NCI-H446 (cell line): ENCODE measurements around the gene SYCN.

Experiments used
- DNase-seq, 2 experiments: peaks; one replicate each; lab custom pipeline; 2025; lab: John Stamatoyannopoulos, UW

The SYCN gene

DNA sequence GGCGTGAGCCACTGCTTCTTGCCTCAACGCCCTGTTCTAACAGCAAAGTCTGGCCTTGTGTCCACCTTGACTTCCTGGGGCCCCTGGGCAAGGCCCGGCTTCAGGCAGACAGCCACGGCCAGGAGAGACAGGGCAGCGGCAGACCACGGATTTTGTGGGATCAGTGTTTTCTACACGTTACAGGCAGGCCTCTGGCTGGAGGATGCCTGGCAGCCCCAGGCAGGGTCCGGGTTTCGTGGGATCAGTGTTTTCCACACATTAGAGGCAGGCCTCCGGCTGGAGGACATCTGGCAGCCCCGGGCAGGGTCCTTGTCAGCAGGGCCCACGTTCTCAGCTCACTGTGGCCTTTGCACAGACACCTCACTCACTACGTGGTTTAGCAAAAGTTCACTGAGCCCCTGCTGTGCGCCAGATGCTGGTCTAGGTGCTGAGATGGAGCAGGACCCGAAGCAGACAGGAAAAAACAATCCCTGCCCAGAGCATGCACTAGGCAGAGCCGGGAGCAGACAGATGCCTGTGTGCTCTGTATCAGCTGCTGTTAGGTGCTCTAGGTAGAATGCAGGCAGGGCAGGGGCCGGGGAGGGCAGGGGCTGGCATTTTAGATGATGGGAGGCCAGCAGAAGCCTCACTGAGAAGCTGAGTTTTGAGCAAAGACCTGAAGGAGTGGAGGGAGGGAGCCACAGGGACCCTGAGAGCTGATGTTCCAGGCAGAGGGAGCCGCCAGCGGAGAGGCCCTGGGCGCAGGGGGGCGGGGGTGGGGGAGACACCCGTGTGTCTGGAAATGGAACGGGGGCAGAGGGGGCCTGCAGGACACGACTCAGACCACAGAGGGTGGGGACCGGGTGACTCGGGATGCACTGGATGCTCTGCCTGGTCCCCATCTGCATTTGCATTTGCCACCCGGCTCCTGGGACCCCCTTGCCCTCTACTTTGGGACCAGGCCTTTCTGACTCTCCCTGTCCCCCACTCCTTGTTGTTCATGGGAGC is 32.3 kb downstream of the SYCN start:
- no peak for DNase-seq

DNA sequence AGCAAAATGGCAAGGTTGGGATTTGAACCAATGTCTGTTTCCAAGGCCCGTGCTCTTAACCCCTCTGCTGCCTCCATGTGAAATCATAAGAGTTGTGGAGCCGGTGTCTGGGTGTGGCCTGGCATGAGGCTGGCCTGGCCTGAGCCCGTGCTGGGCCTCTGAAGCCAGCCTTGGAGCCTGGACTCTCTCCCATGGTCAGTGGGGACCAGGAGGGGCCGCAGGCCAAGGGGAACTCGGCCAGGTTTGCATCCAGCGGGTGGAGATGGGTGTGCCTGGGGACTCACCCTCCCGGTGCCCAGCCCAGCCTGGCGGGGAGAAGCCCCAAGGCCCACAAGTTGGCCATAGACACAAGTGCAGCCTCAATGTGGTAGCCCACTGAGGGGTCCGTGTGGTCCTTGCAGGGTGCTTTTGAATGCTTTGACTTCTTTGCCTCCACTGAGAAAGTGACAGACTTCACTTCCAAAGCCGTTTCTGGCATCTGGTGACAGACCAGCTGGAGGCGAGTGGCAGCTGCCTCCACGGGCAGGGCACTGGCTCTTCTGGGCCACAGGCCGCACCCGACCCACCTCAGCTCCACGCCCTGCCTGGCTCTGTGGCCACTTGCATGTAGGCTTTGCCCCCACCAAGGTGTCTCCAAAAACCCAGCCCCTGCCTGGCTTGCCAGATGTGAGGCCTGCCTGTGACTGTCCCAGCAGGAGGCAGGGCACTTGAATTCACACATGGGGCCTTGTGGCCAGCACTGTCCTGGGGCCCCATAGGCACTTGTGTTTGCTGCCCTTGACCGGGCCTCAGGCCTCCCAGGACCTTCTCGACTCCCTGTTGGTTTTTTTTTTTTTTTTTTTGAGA is 33.5 kb downstream of the SYCN start:
- DNase-seq = no peak

- DNase-seq = no peak
Measured at GRCh38 chr19:39169143-39169810, 34.8 kb downstream of the SYCN start.

- DNase-seq = no peak
Measured at GRCh38 chr19:39168258-39169142, 35.6 kb downstream of the SYCN start.

DNA sequence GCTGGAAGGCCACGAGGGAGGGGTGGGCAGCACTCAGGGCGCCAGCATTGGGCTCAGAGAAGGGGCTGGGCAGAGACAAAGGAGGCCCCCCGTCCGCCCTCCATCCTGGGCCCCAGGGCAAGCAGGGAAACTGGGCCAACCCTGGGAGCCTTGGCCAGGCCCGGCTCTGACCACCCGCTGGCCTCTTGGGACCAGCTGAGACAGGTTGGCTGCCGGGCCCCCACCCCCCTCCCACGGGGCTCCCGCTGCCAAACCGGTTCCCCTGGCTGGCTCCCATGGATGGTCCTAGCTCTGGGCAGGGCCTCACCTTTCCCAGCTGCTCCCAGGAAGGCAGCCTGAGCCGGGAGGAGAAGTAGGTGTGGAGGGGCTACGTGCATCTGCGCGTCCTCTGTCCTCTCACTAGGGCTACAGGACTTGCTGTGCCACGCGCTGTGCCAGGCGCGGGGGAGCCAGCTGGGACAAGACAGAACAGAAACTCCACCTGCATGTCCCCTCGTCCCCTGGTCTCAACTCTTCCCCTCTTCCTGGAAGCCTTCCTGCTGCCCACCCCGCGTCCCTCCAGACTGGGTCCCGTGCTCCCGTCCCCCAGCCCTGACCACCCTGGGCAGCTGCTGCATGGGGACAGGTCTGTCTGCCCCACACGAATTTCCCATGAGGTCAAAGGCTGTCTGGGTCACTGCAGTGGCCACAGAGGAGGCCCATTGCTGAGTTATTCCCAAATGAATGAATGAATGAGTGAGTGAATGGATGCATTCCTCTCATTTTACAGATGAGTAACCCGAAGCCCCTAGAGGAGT is 36.4 kb downstream of the SYCN start:
- no peak for DNase-seq

GRCh38 chr19:39166571-39167391 is 37.3 kb downstream of the SYCN start:
- DNase-seq = peak in 1 of 2 experiments; percentile 27

DNA sequence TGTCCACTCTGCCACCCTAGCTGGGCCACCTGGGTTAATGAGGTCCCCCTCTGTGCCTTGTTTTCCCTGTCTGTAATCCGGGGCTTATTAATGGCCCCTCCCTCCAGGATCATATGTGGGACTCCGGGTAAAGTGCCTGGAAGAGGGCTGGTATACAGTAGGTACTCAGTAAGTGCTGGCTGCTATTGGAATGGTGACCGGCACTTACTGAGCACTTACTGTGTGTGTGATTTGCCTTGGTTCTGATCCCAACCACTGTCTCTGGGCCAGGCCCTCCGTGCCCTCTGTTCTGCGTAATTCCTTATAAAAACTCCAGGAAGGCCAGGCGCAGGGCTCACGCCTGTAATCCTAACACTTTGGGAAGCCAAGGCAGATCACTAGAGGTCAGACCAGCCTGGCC is 38.2 kb downstream of the SYCN start:
- DNase-seq = no peak

GRCh38 chr19:39164289-39164688 is 39.8 kb downstream of the SYCN start:
- no peak for DNase-seq

- no peak for DNase-seq
Measured at GRCh38 chr19:39163621-39164020, 40.4 kb downstream of the SYCN start.

- no peak for DNase-seq
Measured at GRCh38 chr19:39162441-39163043, 41.5 kb downstream of the SYCN start.

GRCh38 chr19:39160889-39161672 is 43.0 kb downstream of the SYCN start:
- DNase-seq = no peak

DNA sequence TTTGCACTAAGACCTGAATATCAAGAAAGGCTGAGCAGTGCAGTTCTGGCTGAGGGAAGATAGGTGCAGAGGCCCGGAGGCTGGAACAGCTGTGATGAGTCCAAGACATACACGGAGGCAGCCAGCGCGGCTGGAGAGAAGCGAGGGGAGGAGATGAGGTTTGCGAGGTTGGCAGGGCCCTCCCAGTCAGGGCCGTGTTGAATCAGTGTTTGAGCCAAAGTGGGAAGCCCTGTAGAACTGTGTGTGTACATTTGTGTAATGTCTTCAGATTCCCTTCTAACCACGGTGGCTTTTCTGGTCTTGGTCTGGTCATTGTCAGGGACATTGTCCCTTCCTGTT is 43.6 kb downstream of the SYCN start:
- DNase-seq = no peak

DNA sequence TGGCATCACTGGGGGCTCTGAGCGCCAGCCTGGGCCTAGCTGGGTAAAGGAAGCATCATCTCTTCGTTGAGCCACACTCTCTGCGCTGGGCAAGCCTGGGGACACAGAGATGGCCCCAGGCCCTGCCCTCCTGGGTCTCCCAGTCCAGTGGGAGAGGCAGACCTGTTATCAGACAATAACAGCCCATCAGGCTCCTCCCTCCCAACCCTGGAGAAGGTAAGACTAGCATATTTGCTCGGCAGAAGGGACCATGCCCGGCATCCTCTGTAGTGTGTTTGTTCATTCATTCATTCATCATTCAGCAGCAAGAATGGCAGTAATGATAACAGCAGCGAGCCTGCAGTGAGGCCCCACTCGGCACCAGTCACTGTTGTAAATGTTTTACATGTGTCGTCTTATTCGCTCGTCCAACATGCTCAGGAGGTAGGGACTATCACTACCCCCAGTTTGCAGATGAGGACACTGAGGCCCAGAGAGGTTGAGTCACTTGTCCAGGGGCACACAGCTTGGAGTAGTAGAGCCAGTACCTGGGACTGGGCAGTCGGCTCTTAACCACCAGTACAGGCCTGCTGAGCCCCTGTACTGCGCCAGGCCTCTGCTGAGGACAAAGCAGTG is 45.3 kb downstream of the SYCN start:
- DNase-seq = no peak

DNA sequence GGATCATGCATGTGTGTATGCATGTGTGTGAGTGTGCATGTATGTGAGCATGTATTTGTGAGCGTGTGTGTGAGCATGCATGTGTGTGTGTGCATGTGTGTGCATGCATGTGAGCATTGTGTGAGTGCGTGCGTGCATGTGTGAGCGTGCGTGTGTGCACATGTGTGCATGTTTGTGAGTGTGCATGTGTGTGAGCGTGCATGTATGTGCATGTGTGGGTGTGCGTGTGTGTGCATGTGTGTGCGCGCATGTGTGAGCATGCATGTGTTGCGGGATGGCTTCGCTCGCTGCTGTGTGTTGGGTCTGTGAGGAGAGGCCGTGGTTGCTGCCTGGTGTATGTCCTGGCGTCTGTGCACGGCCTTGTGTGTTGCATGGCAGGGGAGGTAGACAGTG is 46.1 kb downstream of the SYCN start:
- DNase-seq = no peak

GRCh38 chr19:39157275-39157996 is 46.6 kb downstream of the SYCN start:
- no peak for DNase-seq

DNA sequence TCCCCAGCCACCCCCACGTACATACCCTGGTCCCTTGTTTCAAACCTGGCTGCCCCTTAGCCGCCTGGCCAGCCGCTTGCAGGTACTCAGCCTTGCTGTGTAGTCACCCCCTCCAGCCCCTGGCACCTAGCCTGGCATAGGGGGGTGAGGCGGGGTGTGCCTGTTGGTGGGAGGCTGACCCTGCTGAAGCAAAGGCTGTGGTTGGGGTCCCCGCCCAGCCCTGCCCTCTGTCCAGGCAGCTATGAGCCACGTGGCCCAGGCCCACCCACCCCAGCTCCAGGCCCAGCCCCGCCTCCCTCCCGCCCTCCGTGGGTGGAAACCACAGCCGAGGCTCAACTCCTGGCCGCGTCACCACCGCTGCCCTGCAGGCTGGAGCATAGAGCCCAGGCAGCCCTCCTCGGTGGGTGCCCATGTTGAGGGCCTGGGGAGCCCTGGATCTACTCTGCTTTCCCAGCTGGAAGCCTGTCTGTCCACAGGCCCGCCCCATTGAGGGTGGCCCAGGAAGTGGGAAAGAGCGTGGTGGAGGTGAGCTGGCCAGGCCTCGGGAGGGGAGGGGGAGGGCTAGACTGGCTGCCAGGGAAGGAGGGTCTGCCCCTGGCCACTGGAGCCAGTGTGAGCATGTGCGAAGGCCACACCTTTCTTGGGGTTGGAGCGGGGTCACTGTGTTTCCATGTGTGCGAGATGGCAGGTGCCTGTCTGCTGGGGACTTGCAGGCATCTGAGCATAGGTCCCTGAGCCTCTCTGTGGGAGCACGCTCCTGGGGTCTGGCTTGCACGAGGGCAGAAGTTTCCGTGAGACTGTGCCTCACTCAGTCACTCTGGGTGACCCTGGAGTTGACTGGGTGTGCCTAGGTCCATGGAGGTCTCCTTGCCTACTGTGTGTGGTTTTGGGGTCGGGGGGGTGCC is 47.5 kb downstream of the SYCN start:
- no peak for DNase-seq
